ENCODE data around the gene TMEM185B. TPM values are rescaled to one million over a fixed set of nuclear protein-coding genes. Genes with fewer than 3 reads are reported as not detected.

TMEM185B gene
- total RNA-seq, 2 experiments from 2014 or later = 16.7 to 17.2 TPM

GRCh38 chr2:120231564-120231973, 8.4 kb upstream of the TMEM185B start:
- H3K4me1 Mint-ChIP-seq (ENCODE audit: low read depth) = peaks cover 62% of the 10 kb centered on the region
- DNase-seq = peak; percentile 66
- intact Hi-C loops (cut with micrococcal nuclease) = loop anchor here (5.0 kb wide), 1 partner anchor 81 kb away; no protein-coding TSS in a partner anchor
- ChIA-PET POLR2A (interaction anchor here (0.6 to 3.4 kb wide), 11 partner anchors 9 to 453 kb away, joined by 3 to 21 read pairs (median 4); partner anchors contain the start of genes RALB and TMEM185B), CTCF (interaction anchor here (1.4 to 2.9 kb wide), 6 partner anchors 10 to 81 kb away, joined by 5 to 18 read pairs (median 8); partner anchors contain the start of gene RALB)
- TF ChIP-seq CTCF (IDR thresholded peaks at IDR 0.05) = no peak
- peak overlapping the region; percentile 99 for H3K27ac Mint-ChIP-seq
- H3K27me3 Mint-ChIP-seq = no peaks in the 10 kb centered on the region
- peak overlapping the region; percentile 90 for H3K4me3 Mint-ChIP-seq
- no peaks in the 10 kb centered on the region for H3K36me3 Mint-ChIP-seq (ENCODE audit: low read depth)
- ATAC-seq = peak; percentile 19
- H3K9me3 Mint-ChIP-seq = peaks cover 2% of the 10 kb centered on the region

- peak; percentile 28 for DNase-seq
- Mint-ChIP-seq H3K27ac (peak overlapping the region; percentile 99), H3K27me3 (no peaks in the 10 kb centered on the region), H3K9me3 (peaks cover 2% of the 10 kb centered on the region), H3K4me1 (ENCODE audit: low read depth) (peaks cover 63% of the 10 kb centered on the region), H3K36me3 (ENCODE audit: low read depth) (no peaks in the 10 kb centered on the region), H3K4me3 (peak overlapping the region; percentile 90)
- ChIA-PET POLR2A (interaction anchor here (0.6 to 3.4 kb wide), 9 partner anchors 8 to 83 kb away, joined by 3 to 21 read pairs (median 4); partner anchors contain the start of gene TMEM185B), CTCF (interaction anchor here (0.9 to 2.9 kb wide), 5 partner anchors 9 to 82 kb away, joined by 3 to 12 read pairs (median 7); no protein-coding TSS in a partner anchor)
- TF ChIP-seq CTCF (IDR thresholded peaks at IDR 0.05) = no peak
- ATAC-seq = no peak
- intact Hi-C loops (cut with micrococcal nuclease) = loop anchor here (5.0 kb wide), 1 partner anchor 82 kb away; no protein-coding TSS in a partner anchor
Observed at GRCh38 chr2:120230515-120231471, 7.6 kb upstream of the TMEM185B start.

- TF ChIP-seq CTCF (IDR thresholded peaks at IDR 0.05) = no peak
- Mint-ChIP-seq H3K27ac (no peak overlapping the region), H3K4me1 (ENCODE audit: low read depth) (peaks cover 68% of the 10 kb centered on the region), H3K27me3 (no peaks in the 10 kb centered on the region), H3K9me3 (no peaks in the 10 kb centered on the region), H3K36me3 (ENCODE audit: low read depth) (no peaks in the 10 kb centered on the region), H3K4me3 (no peak overlapping the region)
- ChIA-PET POLR2A (interaction anchor here (0.8 kb wide), 1 partner anchor 42 kb away, joined by 3 read pairs; no protein-coding TSS in a partner anchor), CTCF (interaction anchor here (1.0 to 2.9 kb wide), 3 partner anchors 21 to 84 kb away, joined by 3 to 12 read pairs (median 7); no protein-coding TSS in a partner anchor)
- no peak for ATAC-seq
- intact Hi-C loops (cut with micrococcal nuclease) = no loop called here
- DNase-seq = no peak
Observed at GRCh38 chr2:120229341-120229740, 6.1 kb upstream of the TMEM185B start.

- no peak overlapping the region for H3K27ac Mint-ChIP-seq
- ATAC-seq = no peak
- DNase-seq = no peak
- H3K4me3 Mint-ChIP-seq = no peak overlapping the region
- intact Hi-C loops (cut with micrococcal nuclease) = no loop called here
- POLR2A ChIA-PET = interaction anchor here (0.8 kb wide), 1 partner anchor 43 kb away, joined by 3 read pairs; no protein-coding TSS in a partner anchor
- CTCF ChIA-PET = interaction anchor here (1.0 to 1.5 kb wide), 4 partner anchors 51 to 85 kb away, joined by 3 to 4 read pairs (median 4); no protein-coding TSS in a partner anchor
- H3K4me1 Mint-ChIP-seq (ENCODE audit: low read depth) = peaks cover 72% of the 10 kb centered on the region
- H3K36me3 Mint-ChIP-seq (ENCODE audit: low read depth) = no peaks in the 10 kb centered on the region
- TF ChIP-seq CTCF (IDR thresholded peaks at IDR 0.05) = no peak
- H3K27me3 Mint-ChIP-seq = no peaks in the 10 kb centered on the region
- no peaks in the 10 kb centered on the region for H3K9me3 Mint-ChIP-seq
Observed at GRCh38 chr2:120228503-120228902, 5.3 kb upstream of the TMEM185B start.

All from activated CD8-positive, alpha-beta T cell treated with anti-CD3 and anti-CD28 coated beads for 36 hours (primary cell).